Effector CD4-positive, alpha-beta T cell (primary cell): Measurements from ENCODE around the gene LARP1.

Experiments used
- DNase-seq: peaks from one replicate; pipeline ENCODE4 v3.0.0-alpha.2; 2020

The LARP1 gene

DNA sequence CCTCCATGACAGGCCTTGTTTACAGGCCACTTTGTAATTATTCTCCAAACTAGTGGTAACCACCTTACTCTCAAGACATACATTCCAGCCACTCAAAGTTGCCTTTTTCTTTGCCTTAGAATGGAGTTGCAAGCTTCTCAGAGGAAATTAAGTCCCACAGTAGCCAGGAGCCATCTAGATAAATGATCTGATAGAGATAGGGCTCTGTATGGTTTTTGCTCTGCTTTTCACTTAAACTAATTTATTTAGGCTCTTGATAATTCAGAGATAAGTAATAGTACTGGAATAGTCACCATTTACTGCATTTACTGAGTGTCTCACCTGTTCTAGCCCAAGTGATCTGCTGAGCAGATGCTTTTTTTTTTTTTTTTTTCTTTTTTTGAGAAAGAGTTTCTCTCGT is 7.5 kb downstream of the LARP1 start:
- no peak for DNase-seq

DNA sequence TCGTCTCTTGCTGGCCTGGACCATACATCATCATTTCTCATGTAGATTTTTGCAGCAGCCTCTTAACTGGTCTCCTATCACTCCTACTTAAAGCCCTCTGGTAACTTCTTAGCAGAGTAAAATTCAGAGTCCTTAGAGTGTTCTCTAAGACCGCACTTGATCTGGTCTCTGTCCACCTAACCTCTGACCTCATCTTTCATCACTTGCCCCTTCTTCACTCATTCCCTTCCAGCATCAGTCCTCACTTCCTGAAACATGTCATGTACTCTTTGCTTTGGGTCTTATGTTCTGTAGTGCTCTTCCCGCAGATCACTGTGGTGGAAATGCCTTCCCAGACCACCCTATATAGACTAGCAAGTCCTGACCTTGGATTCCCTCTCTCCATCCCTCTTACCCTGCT is 9.8 kb downstream of the LARP1 start:
- DNase-seq: no peak

DNA sequence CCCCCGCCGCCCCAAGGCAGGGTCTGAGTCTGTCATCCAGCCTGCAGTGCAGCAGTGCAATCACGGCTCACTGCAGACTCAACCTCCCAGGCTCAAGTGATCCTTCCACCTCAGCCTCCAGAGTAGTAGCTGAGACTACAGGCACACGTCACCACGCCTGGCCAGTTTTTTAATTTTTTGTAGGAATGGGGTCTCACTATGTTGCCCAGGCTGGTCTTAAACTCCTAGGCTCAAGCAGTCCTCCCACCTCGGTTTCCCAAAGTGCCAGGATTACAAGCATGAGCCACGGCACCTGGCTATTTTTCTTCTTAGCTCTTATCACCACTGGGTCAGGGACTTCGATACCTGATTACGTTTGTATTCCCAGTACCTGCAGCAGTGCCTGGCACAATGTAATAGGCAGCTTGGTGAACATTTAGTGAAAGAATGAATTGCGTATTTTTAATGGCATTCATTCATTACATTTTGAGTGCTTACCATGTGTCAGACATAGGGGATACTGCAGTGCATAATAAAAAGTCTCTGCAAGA is 10.3 kb downstream of the LARP1 start:
- no peak for DNase-seq

GRCh38 chr5:154766558-154767281 is 11.5 kb downstream of the LARP1 start:
- DNase-seq: no peak

GRCh38 chr5:154767576-154767975 is 12.4 kb downstream of the LARP1 start:
- DNase-seq: no peak

DNA sequence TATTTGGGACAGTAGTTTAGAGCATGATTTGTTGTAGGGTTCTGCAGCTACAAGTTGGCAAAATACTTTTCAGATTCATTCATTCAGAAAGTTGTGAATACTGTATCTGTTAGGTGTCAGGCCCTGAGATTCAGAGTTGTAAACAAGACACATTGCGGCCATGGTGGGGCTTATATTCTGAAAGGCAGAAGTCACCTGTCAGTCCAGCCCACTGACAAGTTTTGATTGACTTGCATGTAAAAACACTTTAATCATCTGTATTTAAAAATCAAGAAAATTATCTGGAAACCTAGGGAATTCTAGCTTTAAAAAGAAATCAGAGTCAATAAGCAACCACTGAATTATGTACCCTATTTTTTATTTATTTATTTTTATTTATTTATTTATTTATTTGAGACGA is 13.0 kb downstream of the LARP1 start:
- DNase-seq: no peak

DNA sequence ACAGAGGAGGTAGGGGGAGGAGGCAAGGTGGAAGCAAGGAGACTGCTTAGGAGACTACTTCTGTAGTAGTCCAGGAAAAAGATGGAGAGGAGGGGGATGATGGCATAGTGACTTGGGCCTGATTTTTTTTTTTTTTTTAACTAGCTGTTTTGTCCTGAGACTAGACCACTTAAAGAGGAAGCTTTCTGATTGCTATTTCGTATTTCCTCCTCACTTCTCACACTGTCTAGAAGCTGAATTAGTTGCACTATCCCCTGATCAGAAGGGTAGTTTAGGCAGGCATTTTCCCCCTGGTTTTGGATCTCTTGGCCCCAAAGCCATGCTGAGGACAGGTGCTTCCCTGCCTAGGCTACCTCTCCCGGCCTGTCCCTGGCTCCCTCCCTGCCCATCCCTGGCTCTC is 14.9 kb downstream of the LARP1 start:
- DNase-seq: no peak

DNA sequence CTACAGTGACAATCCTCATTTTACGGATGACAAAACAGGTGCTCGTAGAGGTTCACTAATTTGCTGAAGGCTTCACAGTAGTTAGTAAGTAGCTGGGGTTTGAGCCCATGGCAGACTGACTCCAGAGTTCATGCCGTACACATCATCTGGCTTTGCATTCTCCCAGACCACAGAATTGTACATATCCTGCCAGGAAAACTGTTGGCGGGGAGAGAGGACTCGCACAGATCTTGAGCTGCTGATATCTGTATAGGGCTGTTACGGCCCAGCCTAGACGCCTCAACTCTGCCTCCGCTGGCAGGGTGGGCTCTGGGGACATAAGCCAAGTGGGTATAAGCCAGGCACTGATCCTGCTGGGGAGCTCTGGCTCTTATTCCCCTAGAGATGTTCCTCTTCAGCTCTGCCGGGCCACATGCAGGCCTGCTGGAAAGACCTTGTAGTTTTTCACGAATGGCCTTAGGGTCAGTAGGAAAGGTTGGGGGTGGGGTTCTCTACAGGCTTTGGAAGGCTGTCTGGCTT is 16.3 kb downstream of the LARP1 start:
- no peak for DNase-seq

DNA sequence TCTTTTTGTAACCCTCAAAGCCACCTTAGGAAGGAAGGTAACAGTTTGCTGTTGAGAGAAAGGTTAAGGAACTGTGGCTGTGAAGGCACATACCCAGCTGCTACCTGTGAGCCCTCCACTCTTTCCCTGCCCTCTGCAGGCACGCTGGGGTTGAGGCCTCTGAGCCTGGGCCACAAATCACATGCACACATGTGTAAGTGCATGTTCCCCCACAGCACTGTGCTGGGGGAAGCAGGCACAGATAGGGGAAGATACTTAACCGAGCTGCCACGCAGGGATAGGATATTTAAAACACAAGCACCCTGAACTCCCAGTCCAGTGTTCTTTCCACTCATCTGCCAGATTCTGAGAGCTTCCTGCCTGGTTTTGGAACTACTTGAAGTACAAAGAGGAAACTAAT is 18.1 kb downstream of the LARP1 start:
- DNase-seq: no peak

GRCh38 chr5:154776167-154776566 is 21.0 kb downstream of the LARP1 start:
- DNase-seq: no peak

- no peak for DNase-seq
These were observed 23.4 kb downstream of the LARP1 start for GRCh38 chr5:154778534-154778933.

DNA sequence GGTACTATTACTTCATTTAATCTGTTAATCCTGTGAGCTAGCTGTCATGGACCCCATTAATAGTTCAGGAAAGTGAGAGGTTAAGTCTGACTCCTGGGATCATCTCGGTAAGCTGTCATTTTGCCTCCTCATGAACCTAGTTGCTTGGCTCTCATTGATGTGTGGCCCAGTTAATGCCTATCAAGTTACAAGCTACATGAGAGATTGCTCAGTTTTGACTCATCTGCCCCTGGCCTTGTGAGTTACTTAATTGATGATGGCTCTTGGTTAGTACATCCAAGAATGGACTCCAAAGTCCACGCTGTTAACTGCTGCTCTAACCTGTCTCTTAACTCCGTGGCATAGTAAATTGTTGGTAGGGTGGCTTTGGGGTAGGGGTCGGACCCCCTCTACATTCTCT is 23.9 kb downstream of the LARP1 start:
- DNase-seq: no peak

DNA sequence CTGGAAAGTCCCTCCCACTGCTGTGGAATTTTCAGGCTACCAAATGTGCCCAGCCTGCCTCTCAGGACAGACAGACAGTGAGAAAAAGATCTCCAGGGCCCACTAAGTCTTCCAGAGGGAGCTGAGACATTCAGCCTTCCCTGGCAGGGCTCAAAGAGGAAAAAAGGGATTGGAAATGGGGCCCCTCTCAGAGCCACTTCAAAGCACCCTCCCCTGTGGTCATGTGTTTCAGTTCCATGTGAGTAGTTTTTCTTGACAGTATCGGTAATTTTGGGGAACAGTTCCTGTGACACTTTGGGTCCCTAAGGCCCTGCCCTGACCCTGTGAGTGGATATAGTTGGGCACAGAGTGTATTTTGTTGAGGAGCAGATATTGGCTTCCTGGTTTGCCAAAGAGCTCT is 25.0 kb downstream of the LARP1 start:
- DNase-seq: no peak

DNA sequence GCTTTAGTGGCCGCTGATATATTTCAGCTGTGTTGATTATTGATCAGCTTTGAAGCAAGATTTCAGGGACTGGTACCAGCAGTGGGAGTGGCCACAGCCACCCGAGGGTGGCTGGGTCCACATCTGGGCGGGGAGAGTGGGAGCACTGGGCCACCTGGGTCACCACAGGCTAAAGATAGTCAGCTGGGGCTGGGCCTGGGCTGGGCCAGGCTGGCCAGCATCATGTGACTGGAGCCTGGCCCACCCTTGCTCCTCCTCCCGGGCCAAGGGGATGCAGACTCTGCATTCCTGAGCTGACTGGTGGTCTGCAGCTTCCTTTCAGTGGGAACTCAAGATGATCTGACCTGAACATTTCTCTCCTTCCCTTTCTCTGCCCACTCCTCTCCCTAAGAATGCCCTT is 27.1 kb downstream of the LARP1 start:
- DNase-seq: no peak

DNA sequence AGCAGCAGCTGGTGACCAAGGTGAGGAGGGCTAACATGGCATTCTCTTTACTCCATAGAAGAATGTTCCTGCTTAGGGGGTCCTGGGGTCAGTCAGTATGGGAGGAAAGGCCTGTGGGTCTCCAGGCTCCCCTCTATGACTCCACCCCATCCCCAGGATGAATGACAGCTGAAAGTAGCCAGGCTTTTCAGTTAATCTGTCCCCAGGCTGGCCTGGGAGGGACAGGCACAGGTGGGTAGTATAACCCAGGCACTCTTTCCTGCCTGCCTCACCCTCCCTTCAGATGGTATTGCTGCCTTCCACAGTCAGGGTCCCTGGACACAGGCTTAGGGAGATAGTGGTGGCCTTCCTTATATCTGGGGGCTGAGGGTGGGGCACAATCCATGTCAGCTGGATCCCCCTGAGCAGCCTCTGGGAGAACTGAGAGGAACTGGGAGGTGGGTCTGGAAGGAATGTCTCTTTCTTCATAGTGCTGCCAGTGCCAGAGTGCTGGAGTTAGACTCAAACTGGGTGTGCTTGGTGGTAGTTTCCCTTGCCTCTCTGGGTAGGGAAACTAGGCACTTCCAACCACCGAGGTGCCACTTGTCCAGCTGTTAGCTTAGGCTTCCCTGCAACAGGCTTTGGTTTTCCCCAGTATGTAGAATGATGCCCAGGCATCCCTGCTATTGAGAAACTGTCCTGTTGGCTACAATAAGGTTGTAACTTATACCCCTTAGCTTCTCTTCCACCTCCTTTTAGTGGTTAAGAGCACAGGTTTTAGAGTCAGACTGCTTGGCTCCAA is 27.8 kb downstream of the LARP1 start:
- no peak for DNase-seq

- no peak for DNase-seq
These were observed 28.7 kb downstream of the LARP1 start for GRCh38 chr5:154783774-154784460.

GRCh38 chr5:154784856-154785255 is 29.7 kb downstream of the LARP1 start:
- no peak for DNase-seq

- no peak for DNase-seq
These were observed 31.2 kb downstream of the LARP1 start for GRCh38 chr5:154786414-154786813.

- peak; percentile 5 for DNase-seq
These were observed 33.0 kb downstream of the LARP1 start for GRCh38 chr5:154788212-154788611.

DNA sequence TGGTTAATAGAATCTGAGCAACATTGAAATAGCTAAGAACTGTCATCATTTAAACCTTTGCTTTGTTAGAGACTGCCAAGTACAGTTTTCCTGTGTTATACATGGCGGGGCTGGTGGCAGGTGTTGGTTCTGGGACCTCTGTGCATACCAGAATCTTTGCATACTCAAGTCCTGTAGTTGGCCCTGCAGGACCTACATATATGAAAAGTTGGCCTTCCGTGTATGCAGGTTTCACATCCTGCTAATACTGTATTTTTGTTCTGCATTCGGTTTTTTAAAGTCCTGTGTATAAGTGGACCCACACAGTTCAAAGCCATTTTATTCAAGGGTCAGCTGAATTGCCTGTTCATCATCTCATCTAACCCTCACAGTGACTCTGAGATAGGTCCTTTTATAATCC is 36.4 kb downstream of the LARP1 start:
- no peak for DNase-seq

DNA sequence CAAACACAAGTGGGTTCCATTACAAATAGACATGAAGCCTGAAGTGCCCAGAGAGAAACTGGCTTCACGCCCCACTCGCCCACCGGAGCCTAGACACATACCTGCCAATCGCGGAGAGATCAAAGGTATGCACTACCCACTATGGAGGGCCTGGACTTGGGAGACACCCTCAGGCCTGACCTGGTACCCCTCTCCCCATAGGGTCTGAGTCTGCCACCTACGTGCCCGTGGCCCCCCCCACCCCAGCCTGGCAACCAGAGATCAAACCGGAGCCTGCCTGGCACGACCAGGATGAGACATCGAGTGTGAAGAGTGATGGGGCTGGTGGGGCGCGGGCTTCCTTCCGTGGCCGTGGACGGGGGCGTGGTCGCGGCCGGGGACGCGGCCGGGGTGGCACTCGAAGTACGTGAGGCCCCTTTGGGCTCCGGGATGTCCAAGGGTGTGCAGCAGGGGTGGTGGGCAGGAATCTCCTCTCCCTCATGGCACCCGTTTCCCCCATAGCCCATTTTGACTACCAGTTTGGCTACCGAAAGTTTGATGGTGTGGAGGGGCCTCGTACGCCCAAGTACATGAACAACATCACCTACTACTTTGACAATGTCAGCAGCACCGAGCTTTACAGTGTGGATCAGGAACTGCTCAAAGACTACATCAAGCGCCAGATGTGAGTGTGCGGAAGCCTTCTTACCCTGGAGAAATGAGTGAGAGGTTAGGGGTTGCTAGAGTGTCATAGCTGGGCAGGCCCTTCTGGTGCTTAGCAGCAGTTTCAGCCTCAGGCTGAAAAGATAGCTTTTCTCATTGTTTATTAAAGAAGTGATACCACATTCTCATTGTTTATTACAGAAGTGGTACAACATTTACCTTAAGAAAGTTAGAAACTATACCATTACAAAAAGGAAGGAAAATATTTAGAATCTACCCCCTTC is 38.7 kb downstream of the LARP1 start:
- DNase-seq: no peak

DNA sequence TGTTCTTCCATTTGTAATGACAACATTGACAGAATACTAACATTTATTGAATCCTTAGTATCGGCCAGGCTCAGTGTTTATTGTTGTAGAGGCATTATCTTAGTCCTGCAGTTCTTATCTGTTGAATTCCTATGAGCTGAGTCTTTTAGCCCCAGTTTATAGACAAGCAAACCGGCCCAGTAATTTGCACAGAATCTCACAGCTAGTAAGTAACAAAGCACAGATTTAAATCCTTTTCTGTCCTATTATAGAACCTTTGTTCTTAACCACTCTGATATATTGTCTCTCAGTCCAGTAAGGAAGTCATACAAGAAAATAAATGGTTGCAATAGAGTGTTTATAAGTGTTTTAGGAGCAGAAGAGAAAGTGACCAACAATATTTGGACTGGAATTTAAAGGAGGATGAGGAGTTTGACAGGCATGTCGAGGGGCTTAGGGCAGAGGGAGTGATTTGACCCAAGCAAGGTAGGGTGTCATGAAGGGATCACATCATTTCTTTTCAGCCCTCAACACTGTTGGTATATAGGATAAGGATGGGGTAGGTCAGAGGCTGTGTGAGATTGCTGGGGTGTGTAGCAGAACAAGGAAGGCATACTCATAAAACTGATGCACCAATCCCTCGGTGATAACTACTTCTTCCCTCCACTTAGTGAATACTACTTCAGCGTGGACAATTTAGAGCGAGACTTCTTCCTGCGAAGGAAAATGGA is 39.5 kb downstream of the LARP1 start:
- DNase-seq: no peak
